GM19035 (cell line): ENCODE results near the gene WDR64.
A peak's percentile ranks its signal among the peaks of the same experiment; 100 is the strongest.

ENCODE experiments used
- ATAC-seq: cut with Tn5 transposase; IDR thresholded peaks from one replicate; pipeline ENCODE4 v1.9.1; 2021; ENCODE audit not compliant: unreplicated experiment

The WDR64 gene

GRCh38 chr1:241630899-241631298, 21.2 kb upstream of the WDR64 start:
- ATAC-seq = no peak

- no peak for ATAC-seq
Observed at GRCh38 chr1:241631674-241632073, 20.4 kb upstream of the WDR64 start.

DNA sequence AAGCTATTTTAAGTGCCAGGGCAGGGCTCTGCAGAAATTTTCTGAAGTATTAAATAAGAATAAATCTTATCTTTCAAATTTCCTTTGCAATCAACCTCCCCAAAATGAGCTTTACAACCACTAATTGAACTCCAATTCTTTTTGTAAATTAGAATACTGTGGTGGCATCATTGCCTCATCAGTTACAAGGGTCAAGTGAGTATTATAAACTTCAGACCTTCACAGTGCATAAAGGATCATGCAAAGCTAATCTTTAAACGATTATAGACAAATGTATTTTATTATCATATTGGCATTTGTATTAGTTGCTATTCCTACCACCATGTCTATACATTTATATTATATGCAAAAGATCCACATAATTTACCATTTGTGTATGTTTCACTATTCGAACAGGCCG, 19.1 kb upstream of the WDR64 start:
- ATAC-seq = no peak

DNA sequence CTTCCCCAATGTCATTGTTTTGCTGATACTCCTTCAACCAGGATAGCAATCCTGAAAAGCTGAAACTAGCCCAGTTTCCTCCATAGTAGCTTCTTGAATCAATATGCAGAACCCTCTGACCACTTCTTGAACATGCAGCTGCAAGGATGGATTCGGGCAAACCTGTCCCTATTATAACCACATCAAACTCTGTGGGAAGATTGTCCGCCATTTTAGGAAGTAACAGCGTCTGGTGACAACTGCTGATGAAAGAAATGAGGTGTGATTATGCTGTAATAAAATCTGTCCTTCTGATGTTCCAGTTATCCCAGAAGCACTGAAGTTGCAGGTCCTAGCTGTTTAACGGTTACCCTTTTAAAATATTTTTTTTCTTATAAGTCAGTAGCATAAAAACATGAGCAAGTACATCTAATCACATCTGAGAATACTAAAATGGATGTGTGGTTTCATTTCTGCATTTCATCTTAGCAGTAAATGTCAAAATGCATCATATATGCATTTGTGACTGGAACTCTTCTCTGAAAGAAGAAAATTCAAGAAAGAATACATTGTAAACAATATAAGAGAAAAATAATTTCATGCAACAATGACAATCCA, 16.4 kb upstream of the WDR64 start:
- no peak for ATAC-seq

GRCh38 chr1:241636291-241636690, 15.8 kb upstream of the WDR64 start:
- no peak for ATAC-seq

- no peak for ATAC-seq
Observed at GRCh38 chr1:241637046-241637590, 15.0 kb upstream of the WDR64 start.

DNA sequence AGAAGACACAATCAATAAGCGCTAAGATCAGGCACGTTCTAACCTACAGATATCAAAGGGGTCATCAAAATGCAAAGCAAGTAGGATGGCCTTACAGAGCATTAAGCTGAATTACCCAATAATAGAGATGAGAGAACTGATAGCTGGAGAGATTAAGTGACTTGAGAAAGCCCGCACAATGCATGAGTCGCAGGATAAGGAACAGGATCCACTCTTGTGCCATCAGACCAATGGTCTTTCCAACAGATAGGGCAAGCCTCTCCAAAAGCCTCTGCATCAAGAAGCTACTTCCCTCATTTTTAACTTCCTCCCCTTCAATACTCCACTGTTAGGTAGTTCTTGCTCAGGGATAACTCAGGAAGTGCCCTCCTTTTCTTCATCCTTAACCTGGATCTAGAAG, 14.5 kb upstream of the WDR64 start:
- ATAC-seq = no peak

DNA sequence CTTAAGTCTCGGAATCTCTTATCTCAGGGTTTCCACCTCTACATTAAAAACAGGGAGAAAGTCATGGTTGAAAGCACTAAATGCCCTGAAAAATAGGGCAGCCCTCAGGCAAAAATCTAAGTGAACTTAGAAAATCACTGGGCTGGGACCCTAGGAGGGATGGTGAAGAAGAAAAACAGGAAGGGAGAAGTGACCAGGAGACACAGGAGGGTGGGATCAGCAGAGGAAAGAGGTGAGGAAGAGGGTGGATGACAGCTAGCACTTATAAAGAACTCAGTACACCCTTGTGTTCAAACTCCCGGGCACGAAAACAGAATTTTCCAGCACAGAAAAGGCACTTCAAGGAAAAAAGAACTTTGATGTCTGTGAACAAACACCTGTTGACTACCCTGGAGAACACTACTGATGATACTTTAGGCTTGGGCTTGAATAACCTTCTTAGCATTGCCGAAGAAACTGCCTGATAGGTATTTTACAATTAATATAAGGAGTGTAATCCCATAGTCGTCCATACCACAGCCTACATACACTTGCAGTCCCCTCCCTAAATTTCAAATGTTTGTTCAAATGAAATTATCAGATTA, 13.9 kb upstream of the WDR64 start:
- ATAC-seq = no peak

- ATAC-seq = no peak
Observed at GRCh38 chr1:241638909-241639622, 13.0 kb upstream of the WDR64 start.

DNA sequence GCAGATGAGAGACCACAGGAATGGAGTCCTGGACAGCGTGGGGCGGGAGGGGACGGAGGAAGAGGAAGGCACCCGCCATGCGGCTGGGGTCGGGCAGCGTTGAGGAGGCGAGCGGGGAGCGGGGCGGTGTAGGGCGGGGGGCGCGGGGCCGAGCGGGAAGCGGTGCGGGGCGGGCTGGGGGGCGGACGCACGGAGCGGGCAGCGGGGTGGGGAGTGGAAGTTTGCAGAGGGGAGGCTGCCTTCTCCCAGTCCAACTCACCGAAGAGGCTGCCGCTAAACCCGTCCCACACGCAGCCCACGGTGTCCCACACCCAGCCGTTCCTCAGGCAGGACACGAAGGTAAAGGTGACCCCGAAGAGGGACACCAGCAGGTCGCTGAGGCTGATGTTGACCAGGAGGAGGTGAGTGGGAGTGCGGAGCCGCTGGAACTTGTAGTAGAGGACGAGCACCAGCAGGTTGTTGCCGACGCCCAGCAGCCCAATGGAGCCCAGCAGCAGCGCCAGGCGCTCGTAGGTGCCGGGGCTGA, 12.4 kb upstream of the WDR64 start:
- ATAC-seq = peak; percentile 50

- peak; percentile 90 for ATAC-seq
Observed at GRCh38 chr1:241640149-241640866, 11.8 kb upstream of the WDR64 start, which contains the start of the genes CHML and OPN3. Gene CHML (minus strand): TSS chr1:241640369. CDS start chr1:241635766, 4,603 bp downstream. Gene OPN3 (minus strand): TSS chr1:241640369. CDS start chr1:241640254, 115 bp downstream.

- ATAC-seq = no peak
Observed at GRCh38 chr1:241640867-241641622, 11.0 kb upstream of the WDR64 start.

DNA sequence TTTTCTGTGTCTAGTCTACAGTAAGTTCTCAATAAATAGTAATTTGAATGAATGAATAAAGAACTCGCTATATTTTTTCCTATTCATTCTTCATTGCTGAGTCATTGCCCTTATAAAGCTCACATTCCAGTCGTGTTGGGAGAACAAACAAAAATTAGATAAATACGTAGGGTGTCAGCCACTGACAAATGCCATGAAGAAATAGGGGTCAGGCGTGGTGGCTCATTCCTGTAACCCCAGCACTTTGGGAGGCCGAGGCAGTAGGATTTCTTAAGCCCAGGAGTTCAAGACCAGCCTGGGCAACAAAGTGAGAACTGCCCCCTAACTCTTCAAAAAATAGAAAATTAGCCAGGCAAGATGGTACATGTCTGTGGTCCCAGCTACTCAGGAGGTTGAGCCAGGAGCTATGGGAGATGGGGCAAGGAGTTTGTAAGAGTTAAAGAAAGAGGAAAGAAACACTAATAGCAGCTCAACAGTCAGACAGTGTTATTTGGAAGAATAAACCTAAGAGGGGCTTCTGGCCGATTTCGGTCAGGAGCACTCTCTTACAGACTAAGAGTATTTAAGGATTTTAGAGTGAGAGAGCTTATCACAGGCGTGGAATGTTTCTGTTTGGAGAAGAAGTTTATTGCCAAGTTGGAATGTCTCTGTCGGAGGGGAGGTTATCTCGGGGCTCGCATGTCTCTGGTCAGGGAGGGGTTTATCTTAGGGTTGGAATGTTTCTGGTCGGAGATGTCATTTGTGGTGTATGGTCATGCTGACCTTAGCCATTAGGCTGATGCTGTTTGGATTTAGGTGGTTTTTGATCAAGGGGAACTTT, 10.1 kb upstream of the WDR64 start:
- ATAC-seq = no peak

GRCh38 chr1:241642593-241642944, 9.5 kb upstream of the WDR64 start:
- no peak for ATAC-seq

- ATAC-seq = no peak
Observed at GRCh38 chr1:241644259-241644658, 7.8 kb upstream of the WDR64 start.

- no peak for ATAC-seq
Observed at GRCh38 chr1:241645199-241645598, 6.9 kb upstream of the WDR64 start.

DNA sequence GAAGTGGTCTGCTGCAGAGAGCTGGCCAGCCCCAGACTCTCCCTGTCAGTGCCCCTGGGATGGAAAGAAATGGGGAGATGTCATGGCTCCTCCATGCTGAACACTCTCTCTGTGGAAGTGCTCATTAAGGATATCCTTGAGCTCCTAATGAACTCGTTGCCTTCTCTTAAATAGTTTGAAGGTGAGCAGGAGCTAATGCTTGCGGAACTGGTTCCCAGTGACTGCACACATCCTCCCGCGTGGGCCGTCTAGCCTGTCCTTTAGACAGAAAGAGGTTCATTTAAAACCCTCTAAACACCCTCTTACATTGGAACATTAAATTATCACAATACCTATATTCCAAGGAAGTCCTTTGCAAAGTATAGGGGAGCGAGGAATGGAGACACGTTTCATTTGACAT, 5.9 kb upstream of the WDR64 start:
- ATAC-seq = no peak

GRCh38 chr1:241647658-241648057, 4.4 kb upstream of the WDR64 start:
- ATAC-seq = no peak

GRCh38 chr1:241648159-241648558, 3.9 kb upstream of the WDR64 start:
- no peak for ATAC-seq

DNA sequence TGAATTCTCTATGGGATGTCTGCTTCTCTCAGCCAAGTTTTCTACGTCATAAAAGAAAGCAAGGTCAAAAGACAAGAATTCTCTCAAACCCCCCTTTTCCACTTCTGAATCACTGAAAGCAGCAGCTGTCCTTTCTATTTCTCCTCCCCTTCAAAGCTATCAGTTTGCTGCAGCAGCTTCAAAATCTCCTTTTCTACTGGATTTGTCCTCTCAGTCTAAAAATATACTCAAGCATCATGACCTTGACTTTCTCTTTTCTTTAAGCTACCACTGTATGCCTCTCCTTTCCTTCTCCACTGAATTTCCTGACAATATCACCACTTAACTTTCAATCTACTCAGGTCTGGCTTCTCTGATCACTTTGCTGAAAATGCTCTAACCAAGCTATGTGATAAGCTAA, 1.9 kb downstream of the WDR64 start:
- no peak for ATAC-seq
